ENCODE data around the gene NUP133.

The NUP133 gene

GRCh38 chr1:229452956-229453801, 55.0 kb downstream of the NUP133 start:
- Mint-ChIP-seq H3K4me3 (no peak overlapping the region), H3K27me3 (no peaks in the 10 kb centered on the region), H3K27ac (no peak overlapping the region), H3K9me3 (no peaks in the 10 kb centered on the region), H3K36me3 (peaks cover 20% of the 10 kb centered on the region), H3K4me1 (no peaks in the 10 kb centered on the region)
- DNase-seq (ENCODE audit: low spot score in 2 of 2) = no peak
- no peak for ATAC-seq (ENCODE audit: low read depth)

DNA sequence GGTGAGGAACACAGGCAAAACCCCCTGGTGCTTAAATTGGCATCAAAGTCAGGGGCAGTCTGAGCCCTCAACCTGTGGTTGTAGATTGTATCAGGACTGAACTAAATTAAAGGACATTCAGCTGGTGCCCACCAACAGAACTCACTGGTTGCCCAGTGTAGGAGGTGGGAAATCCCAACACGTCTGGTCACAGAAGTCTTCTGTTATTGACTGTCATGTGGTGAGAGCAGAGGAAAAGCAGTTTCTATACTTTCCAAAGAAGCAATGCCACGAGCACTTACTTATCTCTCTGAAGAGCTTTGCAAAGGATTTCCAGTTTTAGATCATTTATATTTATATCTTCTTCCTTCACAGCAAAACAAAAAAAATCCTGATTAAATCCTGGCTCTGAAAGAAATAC, 59.3 kb downstream of the NUP133 start:
- H3K9me3 Mint-ChIP-seq = no peaks in the 10 kb centered on the region
- no peak overlapping the region for H3K4me3 Mint-ChIP-seq
- peaks cover 12% of the 10 kb centered on the region for H3K36me3 Mint-ChIP-seq
- DNase-seq (ENCODE audit: low spot score in 2 of 2) = no peak
- H3K4me1 Mint-ChIP-seq = no peaks in the 10 kb centered on the region
- H3K27me3 Mint-ChIP-seq = no peaks in the 10 kb centered on the region
- no peak overlapping the region for H3K27ac Mint-ChIP-seq
- ATAC-seq (ENCODE audit: low read depth) = no peak

DNA sequence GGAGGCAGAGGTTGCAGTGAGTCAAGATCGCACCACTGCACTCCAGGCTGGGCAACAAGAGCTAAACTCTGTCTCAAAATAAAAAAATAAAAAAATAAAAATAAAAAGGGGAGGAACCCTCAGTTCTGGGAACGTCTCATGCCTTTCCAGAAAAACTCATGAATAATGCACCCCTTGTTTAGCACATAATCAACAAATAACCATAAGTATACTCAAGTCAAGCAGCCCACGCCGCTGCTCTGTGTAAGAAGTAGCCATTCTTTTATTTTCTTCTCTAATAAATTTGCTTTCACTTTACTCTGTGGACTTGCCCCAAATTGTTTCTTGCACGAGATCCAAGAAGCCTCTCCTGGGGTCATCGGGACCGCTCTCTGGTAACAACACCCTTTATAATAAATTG, 59.8 kb downstream of the NUP133 start:
- Mint-ChIP-seq H3K4me3 (no peak overlapping the region), H3K4me1 (no peaks in the 10 kb centered on the region), H3K36me3 (peaks cover 12% of the 10 kb centered on the region), H3K9me3 (no peaks in the 10 kb centered on the region), H3K27ac (no peak overlapping the region), H3K27me3 (no peaks in the 10 kb centered on the region)
- DNase-seq (ENCODE audit: low spot score in 2 of 2) = no peak
- ATAC-seq (ENCODE audit: low read depth) = no peak

- Mint-ChIP-seq H3K4me1 (no peaks in the 10 kb centered on the region), H3K9me3 (no peaks in the 10 kb centered on the region), H3K27me3 (no peaks in the 10 kb centered on the region), H3K4me3 (no peak overlapping the region), H3K36me3 (peaks cover 12% of the 10 kb centered on the region), H3K27ac (no peak overlapping the region)
- DNase-seq (ENCODE audit: low spot score in 2 of 2) (no peak), ATAC-seq (ENCODE audit: low read depth) (no peak)
Measured at GRCh38 chr1:229447809-229448252, 60.3 kb downstream of the NUP133 start.

GRCh38 chr1:229445828-229446227, 62.3 kb downstream of the NUP133 start:
- no peak for ATAC-seq (ENCODE audit: low read depth)
- DNase-seq (ENCODE audit: low spot score in 2 of 2) = no peak
- Mint-ChIP-seq H3K27me3 (no peaks in the 10 kb centered on the region), H3K36me3 (peaks cover 12% of the 10 kb centered on the region), H3K27ac (no peak overlapping the region), H3K9me3 (no peaks in the 10 kb centered on the region), H3K4me3 (no peak overlapping the region), H3K4me1 (no peaks in the 10 kb centered on the region)

DNA sequence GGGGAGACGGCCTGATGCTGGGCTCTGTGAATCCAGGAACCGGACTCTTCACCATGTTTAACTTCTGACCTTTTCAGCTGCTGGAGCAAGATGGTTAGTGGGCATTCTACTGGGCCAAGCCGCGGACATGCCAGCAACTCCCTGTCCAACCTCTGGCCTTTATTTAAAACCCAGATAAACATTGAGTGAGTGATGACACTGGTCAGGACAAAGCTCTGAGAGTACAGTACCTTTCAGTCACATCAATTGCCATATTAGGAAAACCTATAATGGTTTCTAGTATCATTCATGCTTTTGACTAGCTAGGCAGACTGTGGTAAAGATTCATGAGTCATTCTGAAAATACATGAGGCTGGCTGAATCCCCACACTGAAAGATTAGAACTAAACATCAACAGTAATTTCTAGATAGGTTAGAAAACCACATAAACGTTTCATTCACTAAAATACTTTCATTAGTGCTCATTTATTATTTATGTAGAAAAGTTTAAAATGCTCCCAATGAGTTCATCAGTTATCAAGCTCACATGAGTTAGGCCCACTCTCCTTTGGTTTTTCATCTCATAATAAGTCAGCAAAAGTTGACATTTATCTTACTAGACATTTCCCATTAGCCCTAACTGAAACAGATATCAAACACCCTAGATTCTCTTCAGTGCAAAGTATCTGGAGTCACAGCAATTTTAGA, 67.1 kb downstream of the NUP133 start:
- ATAC-seq (ENCODE audit: low read depth) = no peak
- Mint-ChIP-seq H3K27me3 (no peaks in the 10 kb centered on the region), H3K4me1 (no peaks in the 10 kb centered on the region), H3K36me3 (peaks cover 19% of the 10 kb centered on the region), H3K4me3 (no peak overlapping the region), H3K27ac (peak overlapping the region; percentile 19), H3K9me3 (no peaks in the 10 kb centered on the region)
- no peak for DNase-seq (ENCODE audit: low spot score in 2 of 2)

DNA sequence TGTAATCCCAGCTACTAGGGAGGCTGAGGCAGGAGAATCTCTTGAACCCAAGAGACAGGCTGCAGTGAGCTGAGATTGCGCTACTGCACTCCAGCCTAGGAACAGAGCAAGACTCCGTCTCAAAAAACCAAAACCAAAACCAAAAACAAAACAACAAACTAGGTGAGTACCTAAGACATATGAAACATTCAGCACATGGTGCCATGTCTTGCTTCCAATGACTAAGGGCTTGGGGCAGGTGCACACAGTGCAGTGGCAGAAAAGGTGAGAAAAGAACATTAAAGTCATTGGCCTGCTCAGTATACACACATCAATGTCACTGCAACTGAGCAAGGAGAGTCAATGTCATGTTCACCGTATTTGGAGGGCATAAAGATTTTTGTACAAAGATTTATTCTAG, 70.1 kb downstream of the NUP133 start:
- ATAC-seq (ENCODE audit: low read depth) (no peak), DNase-seq (ENCODE audit: low spot score in 2 of 2) (no peak)
- Mint-ChIP-seq H3K4me1 (peaks cover 4% of the 10 kb centered on the region), H3K36me3 (peaks cover 17% of the 10 kb centered on the region), H3K27me3 (peaks cover 7% of the 10 kb centered on the region), H3K4me3 (no peak overlapping the region), H3K27ac (no peak overlapping the region), H3K9me3 (no peaks in the 10 kb centered on the region)

DNA sequence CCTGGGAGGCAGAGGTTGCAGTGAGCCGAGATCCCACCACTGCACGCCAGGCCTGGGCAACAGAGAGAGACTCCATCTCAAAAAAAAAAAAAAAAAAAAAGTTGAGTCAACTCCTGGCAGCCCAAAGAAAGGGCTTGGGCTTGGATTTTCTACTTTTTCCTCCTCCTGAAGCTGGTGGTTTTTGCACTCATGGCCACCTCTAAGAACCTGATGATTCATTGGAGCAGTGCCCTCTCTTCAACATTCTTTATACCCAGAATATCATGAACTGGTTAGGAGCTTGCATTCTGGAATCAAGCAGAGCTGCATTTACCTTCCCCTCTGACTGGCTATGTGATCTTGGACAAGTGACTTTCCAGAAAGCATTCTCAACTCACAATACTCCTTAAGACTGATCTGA, 70.7 kb downstream of the NUP133 start:
- ATAC-seq (ENCODE audit: low read depth) (no peak), DNase-seq (ENCODE audit: low spot score in 2 of 2) (no peak)
- Mint-ChIP-seq H3K36me3 (peaks cover 17% of the 10 kb centered on the region), H3K27ac (no peak overlapping the region), H3K27me3 (peaks cover 8% of the 10 kb centered on the region), H3K4me3 (no peak overlapping the region), H3K4me1 (peaks cover 4% of the 10 kb centered on the region), H3K9me3 (no peaks in the 10 kb centered on the region)

GRCh38 chr1:229436201-229436600, 71.9 kb downstream of the NUP133 start:
- Mint-ChIP-seq H3K4me3 (no peak overlapping the region), H3K27ac (no peak overlapping the region), H3K36me3 (peaks cover 14% of the 10 kb centered on the region), H3K9me3 (no peaks in the 10 kb centered on the region), H3K4me1 (peaks cover 9% of the 10 kb centered on the region), H3K27me3 (peaks cover 17% of the 10 kb centered on the region)
- DNase-seq (ENCODE audit: low spot score in 2 of 2) = no peak
- no peak for ATAC-seq (ENCODE audit: low read depth)

DNA sequence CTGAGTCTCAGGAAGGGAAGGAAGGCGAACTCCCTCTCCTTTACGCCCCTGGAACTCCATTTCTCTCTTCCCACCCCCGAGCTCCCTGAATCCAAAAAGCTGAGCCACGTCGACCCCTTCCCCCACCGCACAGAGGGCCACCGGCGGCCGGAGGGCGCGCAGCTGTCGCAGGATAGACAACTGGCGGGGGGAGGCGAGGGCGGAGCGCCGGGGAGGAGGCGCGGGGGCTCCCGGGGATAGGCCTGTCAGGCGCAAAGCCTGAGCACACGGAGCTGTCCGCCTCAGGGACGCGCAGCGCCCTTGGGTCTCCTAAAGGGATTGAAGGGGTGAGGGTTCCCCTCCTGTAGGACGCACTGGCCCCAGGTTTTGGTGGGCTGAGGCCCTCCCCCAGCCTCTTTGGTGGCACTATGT, 73.5 kb downstream of the NUP133 start:
- ATAC-seq (ENCODE audit: low read depth) = no peak
- Mint-ChIP-seq H3K4me3 (no peak overlapping the region), H3K36me3 (peaks cover 5% of the 10 kb centered on the region), H3K27ac (no peak overlapping the region), H3K4me1 (peaks cover 11% of the 10 kb centered on the region), H3K27me3 (peaks cover 24% of the 10 kb centered on the region), H3K9me3 (no peaks in the 10 kb centered on the region)
- DNase-seq (ENCODE audit: low spot score in 2 of 2) = no peak

DNA sequence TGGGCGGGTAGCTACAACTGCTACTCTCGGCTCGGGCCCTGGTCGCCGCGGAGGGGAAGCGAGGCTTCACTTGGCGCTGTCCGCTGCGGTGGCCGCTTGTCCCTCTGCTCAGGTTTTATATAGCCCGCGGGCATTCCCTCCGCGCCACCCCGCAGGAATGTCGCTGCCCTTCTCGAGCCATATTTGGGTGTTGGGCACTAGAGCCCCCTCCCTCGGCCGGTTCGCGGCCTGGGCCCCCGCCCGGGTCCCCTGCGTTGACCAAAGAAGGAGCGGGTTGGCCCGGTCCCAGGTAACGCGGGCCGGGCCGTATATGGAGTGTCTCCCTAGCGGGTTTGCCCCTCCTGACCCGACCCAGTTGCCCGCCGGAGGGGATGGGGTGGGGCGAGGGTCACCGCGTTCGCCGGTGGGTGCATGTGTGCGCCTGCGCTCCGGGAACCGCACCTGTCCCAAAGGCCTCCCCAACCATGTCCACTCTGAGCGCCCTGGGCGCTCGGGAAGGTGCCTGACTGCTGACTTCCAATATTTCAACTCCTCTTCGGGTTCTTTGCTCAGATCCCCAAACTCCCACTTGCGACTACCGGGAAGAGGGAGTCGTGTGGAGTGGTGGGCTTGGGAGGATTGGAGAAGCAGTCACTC, 74.0 kb downstream of the NUP133 start, which contains the start of gene ACTA1:
Gene ACTA1 (minus strand): TSS at position 90 of the 636 bp plus-strand sequence. CDS start 979 bp downstream, outside the sequence.
- H3K27ac Mint-ChIP-seq = no peak within 1 kb of the TSS
- ATAC-seq (ENCODE audit: low read depth) (no peak), DNase-seq (ENCODE audit: low spot score in 2 of 2) (no peak)
- H3K27me3 Mint-ChIP-seq = peaks cover 24% of the 10 kb centered on the region
- H3K4me3 Mint-ChIP-seq = no peak within 1 kb of the TSS
- H3K36me3 Mint-ChIP-seq = peaks cover 3% of the 10 kb centered on the region
- H3K4me1 Mint-ChIP-seq = peaks cover 11% of the 10 kb centered on the region
- H3K9me3 Mint-ChIP-seq = no peaks in the 10 kb centered on the region

DNA sequence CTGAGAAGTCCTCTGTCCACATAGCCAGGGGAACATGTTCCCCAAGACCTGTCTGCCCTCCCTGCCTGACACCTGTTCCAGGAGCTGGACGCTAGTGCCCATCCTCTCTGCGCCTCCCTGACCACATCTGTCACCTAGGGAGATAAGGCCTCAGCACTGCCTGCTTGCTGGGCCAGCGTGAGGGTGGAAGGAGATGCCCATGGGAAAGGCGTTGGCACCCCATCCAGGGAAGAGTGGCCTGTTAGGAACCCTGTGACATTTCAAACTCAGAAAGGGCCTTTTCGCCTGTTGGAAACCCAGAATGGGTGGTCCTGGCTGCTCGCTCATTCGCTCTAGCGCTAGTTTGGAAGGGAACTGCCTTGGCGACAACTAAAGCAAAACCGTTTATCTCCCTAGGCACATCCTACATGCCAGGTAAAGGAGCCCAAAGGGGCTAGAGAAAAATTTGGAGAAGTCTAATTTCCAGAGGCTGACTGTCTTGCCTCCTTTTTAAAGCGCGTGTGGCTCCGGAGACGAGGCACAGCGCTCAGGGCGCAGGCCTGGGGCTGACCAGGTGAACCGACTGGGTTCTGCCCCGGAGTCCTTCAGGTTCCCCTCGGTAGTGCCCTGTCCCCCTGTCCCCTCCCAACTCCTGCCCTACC, 74.7 kb downstream of the NUP133 start:
- Mint-ChIP-seq H3K4me1 (peaks cover 11% of the 10 kb centered on the region), H3K9me3 (no peaks in the 10 kb centered on the region), H3K36me3 (no peaks in the 10 kb centered on the region), H3K4me3 (no peak overlapping the region), H3K27me3 (peaks cover 24% of the 10 kb centered on the region), H3K27ac (no peak overlapping the region)
- DNase-seq (ENCODE audit: low spot score in 2 of 2) (no peak), ATAC-seq (ENCODE audit: low read depth) (no peak)

GRCh38 chr1:229432905-229433304, 75.2 kb downstream of the NUP133 start:
- DNase-seq (ENCODE audit: low spot score in 2 of 2) (no peak), ATAC-seq (ENCODE audit: low read depth) (no peak)
- Mint-ChIP-seq H3K27me3 (peaks cover 24% of the 10 kb centered on the region), H3K4me3 (no peak overlapping the region), H3K27ac (no peak overlapping the region), H3K9me3 (no peaks in the 10 kb centered on the region), H3K4me1 (peaks cover 11% of the 10 kb centered on the region), H3K36me3 (no peaks in the 10 kb centered on the region)

GRCh38 chr1:229432116-229432461, 76.1 kb downstream of the NUP133 start:
- peaks cover 11% of the 10 kb centered on the region for H3K4me1 Mint-ChIP-seq
- peaks cover 24% of the 10 kb centered on the region for H3K27me3 Mint-ChIP-seq

More at GRCh38 chr1:229432116-229432461, 76.1 kb downstream of the NUP133 start:
- H3K4me3 Mint-ChIP-seq = no peak overlapping the region
- no peak overlapping the region for H3K27ac Mint-ChIP-seq
- DNase-seq (ENCODE audit: low spot score in 2 of 2) (no peak), ATAC-seq (ENCODE audit: low read depth) (no peak)
- no peaks in the 10 kb centered on the region for H3K36me3 Mint-ChIP-seq
- no peaks in the 10 kb centered on the region for H3K9me3 Mint-ChIP-seq
